CD4-positive, alpha-beta T cell treated with Interleukin-21 for 1 hour (primary cell): ENCODE data around the gene IFT88.

Experiments used
- DNase-seq: peaks from one replicate; pipeline ENCODE4 v3.0.0-alpha.2; 2020

The IFT88 gene

DNA sequence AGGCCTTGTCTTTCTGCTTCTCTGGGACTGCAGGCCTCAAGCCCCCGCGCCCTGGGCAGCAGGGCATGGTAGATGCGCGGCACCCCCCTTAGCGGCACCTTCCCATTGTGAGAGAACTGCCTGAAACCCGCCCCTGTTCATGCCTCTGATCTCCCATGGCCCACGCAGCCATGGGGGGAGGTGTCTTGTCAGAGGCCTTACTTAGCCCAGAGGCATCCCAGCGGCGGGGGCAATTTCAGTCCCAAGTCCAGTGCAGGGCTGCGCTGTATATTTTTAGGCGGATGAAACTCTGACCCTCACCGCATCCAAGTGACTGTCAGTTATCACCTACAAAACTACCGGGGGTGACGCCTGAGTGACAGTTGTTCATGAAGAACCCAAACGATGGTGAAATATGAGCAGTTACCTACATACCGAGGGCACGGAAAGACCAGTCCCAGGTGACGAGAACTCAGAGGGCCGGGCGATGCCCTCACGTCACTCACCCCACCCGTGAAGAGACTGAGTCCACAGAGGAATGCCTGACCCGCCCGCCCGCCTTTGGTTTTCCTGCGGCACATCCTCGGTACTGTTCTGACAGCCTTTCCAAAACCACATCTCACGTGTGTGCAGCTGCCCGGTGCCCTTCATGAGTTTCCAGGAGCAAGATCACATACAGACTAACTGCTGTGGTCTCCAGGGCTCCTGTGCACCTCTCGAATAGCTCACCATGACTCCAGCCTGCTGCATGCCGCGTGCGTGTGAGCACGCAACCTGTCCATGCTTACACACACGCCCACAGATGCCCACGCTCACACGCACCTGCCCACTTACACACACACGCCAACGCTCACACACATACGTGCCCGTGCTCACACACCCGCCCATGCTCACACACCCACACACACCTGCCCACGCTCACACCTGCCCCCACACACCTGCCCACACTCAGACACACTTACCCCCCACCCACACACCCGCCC, 150.9 kb downstream of the IFT88 start:
- no peak for DNase-seq

DNA sequence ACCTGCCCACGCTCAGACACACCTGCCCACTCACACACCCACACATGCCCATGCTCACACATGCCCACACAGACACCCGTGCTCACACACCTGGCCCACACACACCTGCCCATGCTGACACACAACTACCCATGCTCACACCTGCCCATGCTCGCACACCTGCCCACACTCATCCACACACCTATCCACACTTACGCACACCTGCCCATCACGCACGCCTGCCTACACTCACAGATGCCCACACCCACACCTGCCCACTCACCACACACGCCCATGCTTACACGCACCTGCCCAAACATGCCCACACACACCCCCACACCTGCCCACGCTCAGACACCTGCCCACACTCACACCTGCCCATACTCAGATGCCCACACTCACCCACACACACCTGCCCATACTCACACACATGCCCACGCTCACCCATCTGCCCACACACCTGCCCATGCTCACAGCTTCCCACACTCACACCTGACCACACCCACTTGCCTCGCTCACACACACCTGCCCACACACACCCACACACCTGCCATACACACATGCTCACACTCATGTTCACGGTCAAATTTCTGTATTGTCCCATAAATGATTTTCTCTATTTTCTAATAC, 152.1 kb downstream of the IFT88 start:
- DNase-seq, result no peak

DNA sequence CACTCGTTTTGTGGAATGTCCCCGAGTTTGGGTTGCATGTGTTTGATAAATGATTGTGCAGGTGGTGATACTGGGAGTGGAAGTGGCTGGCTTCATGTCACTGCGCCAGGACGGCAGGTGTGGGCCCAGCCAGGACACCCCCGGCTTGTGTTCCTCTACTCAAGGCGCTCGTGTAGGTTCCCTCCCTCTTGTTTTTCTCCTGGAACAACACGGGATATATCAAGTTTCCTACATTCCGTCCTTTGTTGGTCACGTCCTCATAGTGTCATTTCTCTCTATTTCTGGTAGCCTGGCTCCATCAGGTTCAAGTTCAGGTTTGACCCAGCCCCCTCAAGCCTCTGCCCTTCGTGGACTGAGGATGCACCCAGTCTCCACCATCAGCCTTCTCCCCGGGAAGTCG, 152.8 kb downstream of the IFT88 start:
- DNase-seq, result no peak

DNA sequence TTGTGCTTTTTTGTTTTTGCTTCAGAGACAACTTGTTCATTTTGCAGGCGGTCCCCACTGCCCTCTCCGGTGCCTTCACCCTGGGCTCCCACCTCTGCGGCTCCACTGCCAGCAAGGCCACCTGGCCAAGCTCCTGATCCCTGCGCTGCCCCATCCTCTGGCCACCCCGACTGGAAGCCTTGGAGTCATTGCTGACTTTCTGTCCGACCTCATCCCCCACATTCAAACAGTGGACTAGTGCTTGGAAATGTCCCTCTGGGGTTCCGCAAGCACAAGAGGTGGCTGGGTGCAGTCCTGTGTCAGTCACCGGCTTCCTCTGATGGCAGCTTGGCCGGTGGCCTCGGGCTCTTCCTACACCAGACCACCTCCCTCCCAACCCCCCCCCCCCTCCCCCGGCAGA, 153.5 kb downstream of the IFT88 start:
- DNase-seq, result no peak

DNA sequence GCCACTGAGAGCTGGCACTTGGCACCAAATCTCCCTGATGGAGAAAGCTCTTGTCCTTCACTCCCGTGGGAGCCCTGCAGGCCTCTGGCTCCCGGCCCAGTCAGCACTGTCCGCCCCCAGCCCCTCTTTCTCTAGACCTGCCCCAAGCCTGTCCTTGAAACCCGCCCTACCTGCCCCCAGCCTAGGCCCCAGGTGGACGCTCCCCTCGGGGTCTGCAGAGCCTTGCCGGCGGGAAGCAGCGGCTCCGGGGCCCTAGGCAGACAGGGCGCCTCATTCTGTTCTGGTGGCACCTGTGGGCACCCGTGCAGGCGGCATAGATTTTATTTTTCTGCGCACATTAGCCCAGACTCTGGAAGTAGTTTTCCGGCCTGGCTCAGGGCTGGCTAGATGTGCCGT, 154.1 kb downstream of the IFT88 start:
- DNase-seq, result no peak

DNA sequence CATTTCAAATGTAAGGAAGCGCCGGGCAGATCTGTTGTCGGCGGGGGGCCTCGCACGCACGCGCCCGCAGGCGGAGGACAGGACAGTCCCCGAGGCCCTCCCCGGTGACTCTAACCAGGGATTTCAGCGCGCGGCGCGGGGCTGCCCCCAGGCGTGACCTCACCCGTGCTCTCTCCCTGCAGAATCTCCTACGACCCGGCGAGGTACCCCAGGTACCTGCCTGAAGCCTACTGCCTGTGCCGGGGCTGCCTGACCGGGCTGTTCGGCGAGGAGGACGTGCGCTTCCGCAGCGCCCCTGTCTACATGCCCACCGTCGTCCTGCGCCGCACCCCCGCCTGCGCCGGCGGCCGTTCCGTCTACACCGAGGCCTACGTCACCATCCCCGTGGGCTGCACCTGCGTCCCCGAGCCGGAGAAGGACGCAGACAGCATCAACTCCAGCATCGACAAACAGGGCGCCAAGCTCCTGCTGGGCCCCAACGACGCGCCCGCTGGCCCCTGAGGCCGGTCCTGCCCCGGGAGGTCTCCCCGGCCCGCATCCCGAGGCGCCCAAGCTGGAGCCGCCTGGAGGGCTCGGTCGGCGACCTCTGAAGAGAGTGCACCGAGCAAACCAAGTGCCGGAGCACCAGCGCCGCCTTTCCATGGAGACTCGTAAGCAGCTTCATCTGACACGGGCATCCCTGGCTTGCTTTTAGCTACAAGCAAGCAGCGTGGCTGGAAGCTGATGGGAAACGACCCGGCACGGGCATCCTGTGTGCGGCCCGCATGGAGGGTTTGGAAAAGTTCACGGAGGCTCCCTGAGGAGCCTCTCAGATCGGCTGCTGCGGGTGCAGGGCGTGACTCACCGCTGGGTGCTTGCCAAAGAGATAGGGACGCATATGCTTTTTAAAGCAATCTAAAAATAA, 154.7 kb downstream of the IFT88 start:
- no peak for DNase-seq

DNA sequence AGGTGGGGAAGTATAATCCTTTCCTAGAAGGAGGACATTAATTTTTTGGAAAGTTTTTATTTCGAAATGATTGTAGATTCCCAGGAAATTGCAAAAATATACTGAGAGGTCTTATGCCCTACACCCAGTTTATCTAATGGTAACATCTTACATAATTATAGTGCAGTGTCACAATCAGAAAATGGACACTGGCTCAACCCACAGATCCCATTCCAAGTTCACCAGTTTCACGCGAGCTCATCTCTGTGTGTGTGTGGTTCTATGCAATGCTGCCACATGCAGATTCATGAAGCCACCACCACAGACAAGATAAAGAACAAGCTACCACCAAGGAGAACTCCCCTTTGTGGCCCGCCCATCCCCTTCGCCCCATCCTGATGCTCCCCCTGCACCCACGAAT, 160.9 kb downstream of the IFT88 start:
- no peak for DNase-seq

DNA sequence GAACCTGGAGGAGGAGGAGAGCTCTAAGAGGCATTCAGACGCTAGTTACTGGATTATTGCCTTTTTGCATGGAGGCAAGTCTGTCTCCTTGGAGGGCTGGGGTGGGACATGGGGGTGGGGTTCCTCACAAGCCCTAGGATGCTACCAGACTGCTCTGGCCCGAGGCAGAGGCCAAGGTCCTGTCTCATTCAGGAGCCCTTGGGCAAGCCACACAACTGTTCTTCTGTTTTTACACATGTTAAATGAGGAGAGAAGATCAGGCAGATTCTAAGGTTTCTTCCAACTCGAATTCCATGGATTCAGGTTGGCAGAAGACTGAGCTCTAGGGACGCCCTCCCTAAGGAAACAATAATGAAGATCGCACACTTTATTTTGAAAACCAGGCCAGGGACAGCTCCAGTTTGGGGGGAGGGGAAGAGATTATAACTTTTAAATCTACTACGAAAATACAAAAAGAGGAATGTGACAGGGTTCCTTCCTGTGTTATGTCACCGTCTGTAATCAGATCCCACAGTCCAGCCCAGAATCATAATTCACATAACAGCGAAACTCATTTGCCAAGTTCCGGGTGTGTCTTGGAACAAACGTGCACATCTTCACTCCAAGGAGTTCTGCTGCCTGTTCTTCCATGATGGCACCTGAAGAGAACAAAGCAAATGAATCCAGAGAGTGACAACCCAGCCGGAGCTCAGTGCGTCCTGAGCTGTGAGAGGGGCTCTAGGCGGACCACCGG, 161.8 kb downstream of the IFT88 start:
- DNase-seq, result no peak

DNA sequence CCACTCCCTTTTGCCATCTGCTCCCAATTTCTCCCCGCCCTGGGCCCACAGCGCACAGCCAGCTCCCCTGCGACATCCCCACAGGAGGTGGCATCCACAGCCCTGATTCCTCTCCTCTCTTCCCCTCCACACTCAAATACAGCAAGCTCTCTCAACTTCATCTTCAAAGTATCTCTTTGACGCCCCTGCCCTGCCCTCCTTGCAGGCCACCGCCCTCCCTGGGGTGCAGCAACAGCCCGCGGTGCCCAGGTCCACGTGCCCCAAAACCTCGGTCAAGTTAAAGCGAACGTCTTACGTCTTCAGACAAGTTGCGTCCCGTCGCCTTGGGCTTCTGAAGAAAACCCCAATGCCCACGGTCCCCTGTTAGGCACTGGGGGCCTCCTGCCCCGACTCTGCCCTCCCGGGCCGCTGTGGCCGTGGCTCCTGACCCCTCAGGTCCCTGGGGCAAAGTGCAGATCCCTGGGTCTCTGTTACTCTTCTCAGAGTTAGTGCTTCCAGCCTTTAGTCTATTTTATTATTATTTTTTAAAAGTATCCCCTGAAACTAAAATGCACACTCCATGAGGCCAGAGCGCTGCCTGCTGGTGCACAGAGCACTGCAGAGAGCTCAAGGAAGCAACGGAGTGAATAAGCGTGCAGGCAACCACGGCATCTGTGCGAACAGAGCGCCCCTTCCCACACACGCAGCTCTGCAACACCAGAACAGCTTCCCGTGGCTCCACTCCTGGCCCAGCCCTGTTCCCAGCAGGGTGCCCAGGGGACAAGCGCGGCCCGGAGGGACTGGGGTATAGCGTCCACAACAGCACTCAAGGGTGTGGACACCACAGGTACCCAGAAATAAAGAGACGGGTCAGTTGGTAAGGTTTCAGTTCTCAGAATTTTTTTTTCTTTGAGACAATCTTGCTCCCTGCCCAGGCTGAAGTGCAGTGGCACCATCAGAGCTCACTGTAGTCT, 163.0 kb downstream of the IFT88 start:
- DNase-seq, result no peak

DNA sequence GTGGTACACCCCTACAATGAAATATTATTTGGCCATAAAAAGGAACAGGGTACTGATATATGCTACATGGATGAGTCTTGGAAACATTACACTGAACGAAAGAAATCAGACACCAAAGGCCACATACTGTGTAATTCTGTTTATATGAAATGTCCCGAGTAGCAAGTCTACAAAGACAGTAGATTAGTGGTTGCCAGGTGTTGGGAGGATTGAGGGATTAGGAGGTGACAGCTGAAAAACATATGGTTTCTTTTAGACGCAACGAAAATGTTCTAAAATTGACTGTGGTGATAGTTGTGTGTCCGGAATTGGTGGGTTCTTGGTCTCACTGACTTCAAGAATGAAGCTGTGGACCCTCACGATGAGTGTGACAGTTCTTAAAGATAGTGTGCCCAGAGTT, 171.7 kb downstream of the IFT88 start:
- DNase-seq, result no peak

DNA sequence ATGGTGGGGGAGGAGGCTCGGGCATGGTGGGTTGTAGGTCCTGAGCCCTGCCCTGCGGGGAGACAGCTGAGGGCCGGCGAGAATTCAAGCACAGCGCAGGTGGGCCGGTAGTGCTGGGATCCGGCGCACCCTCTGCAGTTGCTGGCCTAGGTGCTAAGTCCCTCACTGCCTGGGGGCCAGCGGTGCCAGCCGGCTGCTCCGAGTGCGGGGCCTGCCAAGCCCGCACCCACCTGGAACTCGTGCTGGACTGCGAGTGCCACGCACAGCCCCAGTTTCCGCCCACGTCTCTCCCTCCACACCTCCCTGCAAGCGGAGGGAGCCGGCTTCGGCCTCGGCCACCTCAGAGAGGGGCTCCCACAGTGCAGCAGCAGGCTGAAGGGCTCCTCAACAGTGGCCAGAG, 173.1 kb downstream of the IFT88 start:
- no peak for DNase-seq
